ENCODE measurements around the gene ADAMTS4. TPM values are rescaled to one million over a fixed set of nuclear protein-coding genes. Genes with fewer than 3 reads are reported as not detected.

The ADAMTS4 gene
- total and polyA plus RNA-seq, 9 of the 15 experiments (the other 6 are each of a cell fraction or from before 2014, with no cell fraction given) = 0.07 to 3.7 (median 0.41) TPM

GRCh38 chr1:161201836-161202712 is 3.2 kb upstream of the ADAMTS4 start, which contains the start of gene NDUFS2 (continued):
- no peak for TF ChIP-seq BCOR (IDR thresholded peaks at IDR 0.05)
- TF ChIP-seq BRD4 (IDR thresholded peaks at IDR 0.05) = no peak
- no peak for TF ChIP-seq CCNT2 (IDR thresholded peaks at IDR 0.05; ENCODE audit: borderline replicate concordance, extremely low read depth, insufficient read length, low read depth, low read length)
- no peak for TF ChIP-seq HMG20B (CRISPR knock-in tag; IDR thresholded peaks at IDR 0.05)
- TF ChIP-seq ZBTB7A (IDR thresholded peaks at IDR 0.05; ENCODE audit: borderline replicate concordance, control insufficient read depth, low read depth, low read length) = peak; percentile 73
- TF ChIP-seq PPARD (CRISPR knock-in tag; IDR thresholded peaks at IDR 0.05) = no peak
- no peak for TF ChIP-seq KLF13 (tag; IDR thresholded peaks at IDR 0.05; ENCODE audit: borderline replicate concordance, low read depth)
- TF ChIP-seq NR2F6 (CRISPR knock-in tag; IDR thresholded peaks at IDR 0.05) = 0 out of 2 replicates have a peak, but pooled peaks have one; percentile 52
- TF ChIP-seq E2F3 (CRISPR knock-in tag; IDR thresholded peaks at IDR 0.05) = peak; percentile 70; the same call in 1 of the 2 replicates
- 0 out of 2 replicates have a peak, but pooled peaks have one; percentile 8 for TF ChIP-seq ERF (CRISPR knock-in tag; IDR thresholded peaks at IDR 0.05)
- TF ChIP-seq RBFOX2 (IDR thresholded peaks at IDR 0.05; ENCODE audit: low read depth, low read length) = peak; percentile 96
- TF ChIP-seq ZBTB33 (CRISPR knock-in tag; IDR thresholded peaks at IDR 0.05) = no peak
- TF ChIP-seq ZEB2 (IDR thresholded peaks at IDR 0.05) = peak; percentile 78
- 0 out of 2 replicates have a peak, but pooled peaks have one; percentile 18 for TF ChIP-seq OTX1 (CRISPR knock-in tag; IDR thresholded peaks at IDR 0.05)
- no peak for TF ChIP-seq PTTG1 (tag; IDR thresholded peaks at IDR 0.05; ENCODE audit: low read depth)
- no peak for TF ChIP-seq NFXL1 (CRISPR knock-in tag; IDR thresholded peaks at IDR 0.05)
- no peak for TF ChIP-seq ZNF449 (CRISPR knock-in tag; IDR thresholded peaks at IDR 0.05)
- peak; percentile 66; the same call in 1 of the 2 replicates for TF ChIP-seq KAT7 (CRISPR knock-in tag; IDR thresholded peaks at IDR 0.05; ENCODE audit: borderline replicate concordance)
- no peak for TF ChIP-seq IRF1 (CRISPR knock-in tag; IDR thresholded peaks at IDR 0.05; ENCODE audit: borderline replicate concordance)
- TF ChIP-seq RBM17 (IDR thresholded peaks at IDR 0.05; ENCODE audit: borderline replicate concordance, low read depth, low read length) = no peak
- TF ChIP-seq ZNF133 (CRISPR knock-in tag; IDR thresholded peaks at IDR 0.05) = no peak
- TF ChIP-seq SNRNP70 (optimal IDR thresholded peaks at IDR 0.05; ENCODE audit: low read depth, low read length) = no peak
- no peak for TF ChIP-seq ZNF263 (CRISPR knock-in tag; IDR thresholded peaks at IDR 0.05; ENCODE audit: borderline replicate concordance)
- 0 out of 2 replicates have a peak, but pooled peaks have one; percentile 12 for TF ChIP-seq LARP7 (IDR thresholded peaks at IDR 0.05)
- no peak for TF ChIP-seq ZNF695 (CRISPR knock-in tag; IDR thresholded peaks at IDR 0.05)
